ENCODE data around the gene MYLK.

DNA sequence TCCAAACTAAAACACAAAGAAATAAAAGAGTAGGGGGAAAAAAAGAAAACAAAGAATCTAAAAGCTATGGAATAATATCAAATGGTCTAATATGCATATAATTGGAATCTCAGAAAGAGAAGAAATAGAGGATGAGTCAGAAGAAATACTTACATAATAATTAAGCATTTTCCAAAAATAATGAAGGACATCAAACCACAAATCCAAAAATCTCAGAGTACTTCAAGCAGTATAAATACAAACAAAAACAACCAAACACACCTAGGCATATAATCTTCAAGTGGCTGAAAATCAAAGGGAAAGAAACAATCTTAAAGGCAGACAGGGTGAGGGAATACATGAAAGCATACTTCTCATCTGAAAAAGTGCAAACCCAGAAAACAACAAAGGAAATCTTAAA lies 46.3 kb downstream of the MYLK start:
- TF ChIP-seq, protein P1, sequence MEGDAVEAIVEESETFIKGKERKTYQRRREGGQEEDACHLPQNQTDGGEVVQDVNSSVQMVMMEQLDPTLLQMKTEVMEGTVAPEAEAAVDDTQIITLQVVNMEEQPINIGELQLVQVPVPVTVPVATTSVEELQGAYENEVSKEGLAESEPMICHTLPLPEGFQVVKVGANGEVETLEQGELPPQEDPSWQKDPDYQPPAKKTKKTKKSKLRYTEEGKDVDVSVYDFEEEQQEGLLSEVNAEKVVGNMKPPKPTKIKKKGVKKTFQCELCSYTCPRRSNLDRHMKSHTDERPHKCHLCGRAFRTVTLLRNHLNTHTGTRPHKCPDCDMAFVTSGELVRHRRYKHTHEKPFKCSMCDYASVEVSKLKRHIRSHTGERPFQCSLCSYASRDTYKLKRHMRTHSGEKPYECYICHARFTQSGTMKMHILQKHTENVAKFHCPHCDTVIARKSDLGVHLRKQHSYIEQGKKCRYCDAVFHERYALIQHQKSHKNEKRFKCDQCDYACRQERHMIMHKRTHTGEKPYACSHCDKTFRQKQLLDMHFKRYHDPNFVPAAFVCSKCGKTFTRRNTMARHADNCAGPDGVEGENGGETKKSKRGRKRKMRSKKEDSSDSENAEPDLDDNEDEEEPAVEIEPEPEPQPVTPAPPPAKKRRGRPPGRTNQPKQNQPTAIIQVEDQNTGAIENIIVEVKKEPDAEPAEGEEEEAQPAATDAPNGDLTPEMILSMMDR (IDR thresholded peaks at IDR 0.05; ENCODE audit: insufficient read depth, low read depth, low read length), result no peak
- no peak for TF ChIP-seq EZH2 (IDR thresholded peaks at IDR 0.05; ENCODE audit: insufficient read depth, low read length)

Data from astrocyte (in vitro differentiated cells and primary cell).